Middle frontal gyrus (tissue), 1 donor: ENCODE results near the gene PHB1.

Source experiments
- DNase-seq: peaks from one replicate; pipeline ENCODE4 v3.0.0-alpha.2; 2015; ENCODE audit warnings: low spot score; ENCODE audit errors: extremely low spot score

PHB1 gene

GRCh38 chr17:49356320-49356719, 58.4 kb downstream of the PHB1 start:
- DNase-seq: no peak
